HepG2 (cell line): ENCODE results near the gene CDC14B. TPM values are rescaled to one million over a fixed set of nuclear protein-coding genes. Genes with fewer than 3 reads are reported as not detected.

Source experiments
- ATAC-seq: fragments of 200-7000 bp; cut with Tn5 transposase; 3 replicates; pipeline ENCODE4 v1.9.1; 2020; ENCODE audit warnings: mild to moderate bottlenecking, moderate library complexity
- BruUV-seq: library from RNA; stranded (reverse); fragments of 400-500 nt; replicated peaks from 2 replicates; lab custom pipeline; 2021; lab: Mats Ljungman, UMichigan
- CTCF ChIA-PET: fragments of 300-600 bp; formaldehyde crosslinking; extraction: SDS; loops from one replicate; lab custom pipeline; 2021; ENCODE audit warnings: low total read pairs, inconsistent platforms, low intra/inter-chr PET ratio; lab: Yijun Ruan, JAX
- POLR2A ChIA-PET: fragments of 350-600 bp; sonication (Branson Sonifier 250); formaldehyde crosslinking; loops from one replicate; lab custom pipeline; 2020; ENCODE audit warnings: antibody characterized with exemption, inconsistent platforms; lab: Yijun Ruan, JAX
- DNase-seq: peaks from one replicate; pipeline ENCODE4 v3.0.0-alpha.2; 2015; ENCODE audit warnings: low spot score
- FAIRE-seq: peaks from 3 replicates; lab custom pipeline; 2011; peaks lifted over from hg19 to GRCh38; lab: Jason Lieb, UNC
- H2AFZ ChIP-seq: one replicate; pipeline ENCODE4 v1.6.1; 2011; ENCODE audit warnings: low read length, inconsistent platforms
- H3K27ac ChIP-seq: fragments of 300-600 bp; 3 replicates; pipeline ENCODE4 v1.8.0; 2011; ENCODE audit warnings: mixed run types, mild to moderate bottlenecking, mixed read lengths, low read length, inconsistent platforms; ENCODE audit not compliant: insufficient read depth; ENCODE audit errors: extremely low read length
- H3K27me3 ChIP-seq, 2 experiments: fragments of 200-600 bp in 1 of 2; 2 replicates in 1 of 2; 3 replicates in 1 of 2; pipeline versions ENCODE4 v1.6.0 to v1.8.0; 2011; ENCODE audit warnings: low read length in 2 of 2, mild to moderate bottlenecking in 2 of 2, moderate library complexity in 2 of 2, inconsistent platforms in 1 of 2; ENCODE audit not compliant: insufficient read depth in 2 of 2, control insufficient read depth in 1 of 2
- H3K36me3 ChIP-seq, 2 experiments: fragments of 200-600 bp in 1 of 2; replicated peaks in 1 of 2; 2 replicates in 1 of 2; 3 replicates in 1 of 2; pipeline versions ENCODE4 v1.5.1 to v1.8.0; 2011; ENCODE audit warnings: low read length in 2 of 2, inconsistent platforms in 1 of 2; ENCODE audit not compliant: insufficient read depth in 2 of 2, control insufficient read depth in 1 of 2
- H3K4me1 ChIP-seq: 2 replicates; pipeline ENCODE4 v1.5.1; 2012; ENCODE audit warnings: low read length, inconsistent platforms; ENCODE audit not compliant: insufficient read depth
- H3K4me2 ChIP-seq: 2 replicates; pipeline ENCODE4 v1.6.0; 2011; ENCODE audit warnings: low read depth, low read length, inconsistent platforms
- H3K4me3 ChIP-seq, 3 experiments: fragments of 200-600 bp in 1 of 3; sonication (generic), shearing (Covaris generic) in 1 of 3; replicated peaks in 1 of 3; 2 replicates each; pipeline ENCODE4 v1.5.1; 2011 to 2016; ENCODE audit warnings: low read length in 3 of 3, inconsistent platforms in 2 of 3, low read depth in 2 of 3, mild to moderate bottlenecking in 2 of 3, control low read depth in 1 of 3, mixed read lengths in 1 of 3; ENCODE audit not compliant: insufficient read depth in 1 of 3
- H3K79me2 ChIP-seq: one replicate; pipeline ENCODE4 v1.6.1; 2011; ENCODE audit warnings: low read length, inconsistent platforms; ENCODE audit not compliant: insufficient read depth
- H3K9ac ChIP-seq: 2 replicates; pipeline ENCODE4 v1.6.0; 2011; ENCODE audit warnings: mild to moderate bottlenecking, low read depth, low read length, inconsistent platforms; ENCODE audit not compliant: insufficient read depth
- H3K9me3 ChIP-seq: 2 replicates; pipeline ENCODE4 v1.5.1; 2012; ENCODE audit warnings: mild to moderate bottlenecking, low read length
- H4K20me1 ChIP-seq: 2 replicates; pipeline ENCODE4 v1.6.0; 2011; ENCODE audit warnings: inconsistent platforms, mild to moderate bottlenecking, low read length, moderate library complexity; ENCODE audit not compliant: insufficient read depth
- BRCA1 ChIP-seq: sonication (generic); formaldehyde crosslinking; IDR thresholded peaks from 2 replicates; pipeline ENCODE4 v1.4.0; 2020; ENCODE audit warnings: missing genetic modification reagents
- BRF2 ChIP-seq: sonication (generic); formaldehyde crosslinking; IDR thresholded peaks from 2 replicates; pipeline ENCODE4 v1.8.1; 2022; ENCODE audit warnings: mild to moderate bottlenecking, missing genetic modification reagents
- HMGA1 ChIP-seq: sonication (generic); formaldehyde crosslinking; conservative IDR thresholded peaks from 2 replicates; pipeline ENCODE4 v1.4.0; 2020; ENCODE audit warnings: missing genetic modification reagents
- HNRNPLL ChIP-seq: fragments of 200-400 bp; formaldehyde crosslinking; IDR thresholded peaks from 2 replicates; pipeline ENCODE4 v1.6.1; 2017; ENCODE audit warnings: mild to moderate bottlenecking, low read depth, low read length; ENCODE audit not compliant: poor library complexity, severe bottlenecking
- KMT2A ChIP-seq: sonication (generic); formaldehyde crosslinking; IDR thresholded peaks from 2 replicates; pipeline ENCODE4 v1.4.0; 2020; ENCODE audit warnings: missing genetic modification reagents
- PRDM15 ChIP-seq: sonication (generic); formaldehyde crosslinking; IDR thresholded peaks from 2 replicates; pipeline ENCODE4 v1.4.0; 2020; ENCODE audit warnings: missing genetic modification reagents
- PRMT3 ChIP-seq: sonication (generic); formaldehyde crosslinking; IDR thresholded peaks from 2 replicates; pipeline ENCODE4 v1.8.1; 2022; ENCODE audit warnings: low read depth, mild to moderate bottlenecking, moderate library complexity, missing genetic modification reagents, borderline replicate concordance
- RFX5 ChIP-seq: IDR thresholded peaks from 2 replicates; pipeline ENCODE4 v1.6.1; 2011; ENCODE audit warnings: low read depth, low read length, improper control_type of control experiment
- TOE1 ChIP-seq: sonication (generic); formaldehyde crosslinking; IDR thresholded peaks from 2 replicates; pipeline ENCODE4 v1.4.0; 2020; ENCODE audit warnings: mild to moderate bottlenecking, missing genetic modification reagents
- YY1 ChIP-seq: IDR thresholded peaks from 2 replicates; pipeline ENCODE4 v1.6.1; 2011; ENCODE audit warnings: low read length, low read depth, moderate library complexity, mild to moderate bottlenecking; ENCODE audit not compliant: insufficient read depth, insufficient replicate concordance
- ZFP36L1 ChIP-seq: sonication (generic); formaldehyde crosslinking; IDR thresholded peaks from 2 replicates; pipeline ENCODE4 v1.8.0; 2022; ENCODE audit warnings: mild to moderate bottlenecking, missing genetic modification reagents, moderate library complexity
- ZNF274 ChIP-seq: sonication (generic); formaldehyde crosslinking; IDR thresholded peaks from 2 replicates; pipeline ENCODE4 v1.5.1; 2020; ENCODE audit warnings: mild to moderate bottlenecking, missing genetic modification reagents
- ZNF605 ChIP-seq: sonication (generic); formaldehyde crosslinking; IDR thresholded peaks from 2 replicates; pipeline ENCODE4 v1.8.0; 2022; ENCODE audit warnings: mild to moderate bottlenecking, missing genetic modification reagents
- ZNF614 ChIP-seq: IDR thresholded peaks from 2 replicates; pipeline ENCODE4 v1.6.1; 2018; ENCODE audit warnings: missing biosample characterization, missing genetic modification reagents, inconsistent platforms, borderline replicate concordance
- WGBS: methylation state at CpG from one replicate; pipeline ENCODE4 v1.1.6; 2017; ENCODE audit warnings: low lambda C conversion rate; 5-methylcytosine and 5-hydroxymethylcytosine counted together
- in situ Hi-C: cut with HindIII; loops from 2 replicates; pipeline ENCODE4 v1.10.0; 2017; ENCODE audit warnings: low pct_unique_long_range_greater_than_20kb; ENCODE audit not compliant: extremely low pct_ligation_motif_present
- intact Hi-C: fragments of 100-400 bp; cut with micrococcal nuclease; formaldehyde crosslinking; loops from one replicate; pipeline ENCODE4 v1.10.0; 2022; ENCODE audit not compliant: unreplicated experiment
- polyA plus RNA-seq, 8 experiments: library from polyadenylated mRNA; depleted of rRNA in 3 of 8; stranded (reverse) in 7 of 8; unstranded in 1 of 8; fragments of >200 nt; fragmentation: Illumina TruSeq in 4 of 8; extraction: Trizol in 4 of 8; gene quantifications; 2 replicates each; pipeline versions ENCODE4 v1.2.1 to v1.2.3, GENCODE V29; 2011 to 2016; ENCODE audit warnings: low read depth in 4 of 8, missing spikeins in 1 of 8, mixed read lengths in 1 of 8; ENCODE audit not compliant: insufficient read depth in 1 of 8
- total RNA-seq, 5 experiments: library from RNA; depleted of rRNA; stranded (reverse); fragments of >200 nt; fragmentation: Illumina TruSeq; extraction: Trizol; gene quantifications; 2 replicates each; pipeline ENCODE4 v1.2.3, GENCODE V29; 2016; ENCODE audit warnings: low read depth in 1 of 5

CDC14B gene
- total and polyA plus RNA-seq, 2 of the 13 experiments (the other 11 are each of a cell fraction or from before 2014, with no cell fraction given): 25.8 to 33.3 TPM

GRCh38 chr9:96478829-96479371, 140.7 kb downstream of the CDC14B start:
- CTCF ChIA-PET: no interaction called here
- WGBS: 91% methylated on average over 4 of the region's 4 CpGs
- no peak for DNase-seq

GRCh38 chr9:96476591-96476990, 143.1 kb downstream of the CDC14B start:
- Histone ChIP-seq H3K9ac (no peak overlapping the region), H3K36me3 (peaks cover 15 to 47% of the 10 kb centered on the region in 2 experiments), H4K20me1 (no peaks in the 10 kb centered on the region), H3K4me1 (no peaks in the 10 kb centered on the region), H3K27me3 (no peaks in the 10 kb centered on the region), H3K9me3 (no peaks in the 10 kb centered on the region), H3K79me2 (no peaks in the 10 kb centered on the region), H3K4me3 (no peak overlapping the region), H2AFZ (no peak overlapping the region), H3K27ac (no peak overlapping the region), H3K4me2 (no peak overlapping the region)
- ATAC-seq (no peak), FAIRE-seq (no peak), DNase-seq (no peak)
- no TSS peak for BruUV-seq
- in situ Hi-C loops (no loop called here), intact Hi-C loops (no loop called here)
- ChIA-PET CTCF (no interaction called here), POLR2A (no interaction called here)
- 87% methylated on average over 5 of the region's 5 CpGs for WGBS
- no peak for TF ChIP-seq YY1
- no peak for TF ChIP-seq ZFP36L1
- TF ChIP-seq PRMT3: no peak
- TF ChIP-seq ZNF274 (CRISPR knock-in tag): no peak
- TF ChIP-seq RFX5: no peak
- TF ChIP-seq BRCA1 (CRISPR knock-in tag): no peak
- TF ChIP-seq HMGA1 (CRISPR knock-in tag): no peak
- no peak for TF ChIP-seq ZNF614 (CRISPR knock-in tag)
- no peak for TF ChIP-seq PRDM15 (CRISPR knock-in tag)
- TF ChIP-seq BRF2 (CRISPR knock-in tag): no peak
- TF ChIP-seq TOE1 (CRISPR knock-in tag): no peak
- no peak for TF ChIP-seq HNRNPLL

More at GRCh38 chr9:96478829-96479371, 140.7 kb downstream of the CDC14B start:
- H3K4me1 ChIP-seq: no peaks in the 10 kb centered on the region
- no TSS peak for BruUV-seq
- no peak overlapping the region for H2AFZ ChIP-seq
- H3K79me2 ChIP-seq: no peaks in the 10 kb centered on the region
- H3K36me3 ChIP-seq: peaks cover 3 to 33% of the 10 kb centered on the region in 2 experiments
- H3K9me3 ChIP-seq: no peaks in the 10 kb centered on the region
- intact Hi-C loops (no loop called here), in situ Hi-C loops (no loop called here)
- no peak overlapping the region for H3K9ac ChIP-seq
- no peak overlapping the region for H3K4me2 ChIP-seq
- POLR2A ChIA-PET: no interaction called here
- H4K20me1 ChIP-seq: no peaks in the 10 kb centered on the region
- H3K27me3 ChIP-seq: no peaks in the 10 kb centered on the region
- FAIRE-seq: no peak
- H3K4me3 ChIP-seq: no peak overlapping the region
- ATAC-seq: no peak
- no peak overlapping the region for H3K27ac ChIP-seq
- TF ChIP-seq ZNF605 (CRISPR knock-in tag) (no peak), KMT2A (CRISPR knock-in tag) (no peak)
